HepG2 (cell line): ENCODE measurements around the gene NDUFB8. TPM values are rescaled to one million over a fixed set of nuclear protein-coding genes. Genes with fewer than 3 reads are reported as not detected.
A peak's percentile ranks its signal among the peaks of the same experiment; 100 is the strongest.

Experiments
- ASH2L ChIP-seq: fragments of 300-600, 200-600 bp; sonication (generic); IDR thresholded peaks from 2 replicates; pipeline ENCODE4 v1.7.0; 2017; ENCODE audit warnings: low read depth, mild to moderate bottlenecking, moderate library complexity, mixed read lengths, low read length; ENCODE audit not compliant: insufficient read length
- CHD2 ChIP-seq: IDR thresholded peaks from 2 replicates; pipeline ENCODE4 v1.6.1; 2011; ENCODE audit warnings: low read depth, low read length, improper control_type of control experiment
- ELF1 ChIP-seq: sonication (generic); formaldehyde crosslinking; IDR thresholded peaks from 2 replicates; pipeline ENCODE4 v1.4.0; 2020; ENCODE audit warnings: missing genetic modification reagents
- HDAC1 ChIP-seq: sonication (generic); formaldehyde crosslinking; IDR thresholded peaks from 2 replicates; pipeline ENCODE4 v1.5.1; 2020; ENCODE audit warnings: mild to moderate bottlenecking, missing genetic modification reagents
- HIVEP1 ChIP-seq: sonication (generic); formaldehyde crosslinking; IDR thresholded peaks from 2 replicates; pipeline ENCODE4 v1.4.0; 2020; ENCODE audit warnings: mild to moderate bottlenecking, missing genetic modification reagents
- JUNB ChIP-seq: sonication (generic); formaldehyde crosslinking; IDR thresholded peaks from 2 replicates; pipeline ENCODE4 v1.8.0; 2022; ENCODE audit warnings: missing genetic modification reagents, mild to moderate bottlenecking, borderline replicate concordance
- THAP11 ChIP-seq: IDR thresholded peaks from 2 replicates; pipeline ENCODE4 v1.6.1; 2016; ENCODE audit warnings: missing biosample characterization, missing genetic modification reagents
- ZBTB20 ChIP-seq: sonication (generic); formaldehyde crosslinking; IDR thresholded peaks from 2 replicates; pipeline ENCODE4 v1.8.1; 2023; ENCODE audit warnings: missing genetic modification reagents, low read depth, mild to moderate bottlenecking, borderline replicate concordance
- ZBTB26 ChIP-seq: IDR thresholded peaks from 2 replicates; pipeline ENCODE4 v1.6.1; 2016; ENCODE audit warnings: missing compliant biosample characterization, missing genetic modification reagents, borderline replicate concordance
- polyA plus RNA-seq, 8 experiments: library from polyadenylated mRNA; depleted of rRNA in 3 of 8; stranded (reverse) in 7 of 8; unstranded in 1 of 8; fragments of >200 nt; fragmentation: Illumina TruSeq in 4 of 8; extraction: Trizol in 4 of 8; gene quantifications; 2 replicates each; pipeline versions ENCODE4 v1.2.1 to v1.2.3, GENCODE V29; 2011 to 2016; ENCODE audit warnings: low read depth in 4 of 8, missing spikeins in 1 of 8, mixed read lengths in 1 of 8; ENCODE audit not compliant: insufficient read depth in 1 of 8
- total RNA-seq, 5 experiments: library from RNA; depleted of rRNA; stranded (reverse); fragments of >200 nt; fragmentation: Illumina TruSeq; extraction: Trizol; gene quantifications; 2 replicates each; pipeline ENCODE4 v1.2.3, GENCODE V29; 2016; ENCODE audit warnings: low read depth in 1 of 5
- TF ChIP-seq, protein P1 (sequence below): sonication (generic); formaldehyde crosslinking; IDR thresholded peaks from 2 replicates; pipeline ENCODE4 v1.4.0; 2020; ENCODE audit warnings: missing genetic modification reagents
- TF ChIP-seq, protein P2 (sequence below): sonication (generic); formaldehyde crosslinking; IDR thresholded peaks from 2 replicates; pipeline ENCODE4 v1.5.0; 2020; ENCODE audit warnings: mild to moderate bottlenecking, missing genetic modification reagents, moderate library complexity
- TF ChIP-seq, protein P3 (sequence below): IDR thresholded peaks from 2 replicates; pipeline ENCODE4 v1.4.0; 2020; ENCODE audit warnings: mild to moderate bottlenecking, missing genetic modification reagents
- TF ChIP-seq, protein P4 (sequence below): sonication (generic); formaldehyde crosslinking; IDR thresholded peaks from 2 replicates; pipeline ENCODE4 v1.4.0; 2020; ENCODE audit warnings: missing genetic modification reagents

The NDUFB8 gene
- total and polyA plus RNA-seq, 2 of the 13 experiments (the other 11 are each of a cell fraction or from before 2014, with no cell fraction given), result 210 to 216 TPM

- peak; percentile 70 for TF ChIP-seq ASH2L
- TF ChIP-seq, protein P1, sequence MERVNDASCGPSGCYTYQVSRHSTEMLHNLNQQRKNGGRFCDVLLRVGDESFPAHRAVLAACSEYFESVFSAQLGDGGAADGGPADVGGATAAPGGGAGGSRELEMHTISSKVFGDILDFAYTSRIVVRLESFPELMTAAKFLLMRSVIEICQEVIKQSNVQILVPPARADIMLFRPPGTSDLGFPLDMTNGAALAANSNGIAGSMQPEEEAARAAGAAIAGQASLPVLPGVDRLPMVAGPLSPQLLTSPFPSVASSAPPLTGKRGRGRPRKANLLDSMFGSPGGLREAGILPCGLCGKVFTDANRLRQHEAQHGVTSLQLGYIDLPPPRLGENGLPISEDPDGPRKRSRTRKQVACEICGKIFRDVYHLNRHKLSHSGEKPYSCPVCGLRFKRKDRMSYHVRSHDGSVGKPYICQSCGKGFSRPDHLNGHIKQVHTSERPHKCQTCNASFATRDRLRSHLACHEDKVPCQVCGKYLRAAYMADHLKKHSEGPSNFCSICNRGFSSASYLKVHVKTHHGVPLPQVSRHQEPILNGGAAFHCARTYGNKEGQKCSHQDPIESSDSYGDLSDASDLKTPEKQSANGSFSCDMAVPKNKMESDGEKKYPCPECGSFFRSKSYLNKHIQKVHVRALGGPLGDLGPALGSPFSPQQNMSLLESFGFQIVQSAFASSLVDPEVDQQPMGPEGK (CRISPR knock-in tag), result peak; percentile 45; the same call in 1 of the 2 replicates
- TF ChIP-seq, protein P2, sequence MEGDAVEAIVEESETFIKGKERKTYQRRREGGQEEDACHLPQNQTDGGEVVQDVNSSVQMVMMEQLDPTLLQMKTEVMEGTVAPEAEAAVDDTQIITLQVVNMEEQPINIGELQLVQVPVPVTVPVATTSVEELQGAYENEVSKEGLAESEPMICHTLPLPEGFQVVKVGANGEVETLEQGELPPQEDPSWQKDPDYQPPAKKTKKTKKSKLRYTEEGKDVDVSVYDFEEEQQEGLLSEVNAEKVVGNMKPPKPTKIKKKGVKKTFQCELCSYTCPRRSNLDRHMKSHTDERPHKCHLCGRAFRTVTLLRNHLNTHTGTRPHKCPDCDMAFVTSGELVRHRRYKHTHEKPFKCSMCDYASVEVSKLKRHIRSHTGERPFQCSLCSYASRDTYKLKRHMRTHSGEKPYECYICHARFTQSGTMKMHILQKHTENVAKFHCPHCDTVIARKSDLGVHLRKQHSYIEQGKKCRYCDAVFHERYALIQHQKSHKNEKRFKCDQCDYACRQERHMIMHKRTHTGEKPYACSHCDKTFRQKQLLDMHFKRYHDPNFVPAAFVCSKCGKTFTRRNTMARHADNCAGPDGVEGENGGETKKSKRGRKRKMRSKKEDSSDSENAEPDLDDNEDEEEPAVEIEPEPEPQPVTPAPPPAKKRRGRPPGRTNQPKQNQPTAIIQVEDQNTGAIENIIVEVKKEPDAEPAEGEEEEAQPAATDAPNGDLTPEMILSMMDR (CRISPR knock-in tag), result peak; percentile 89
- no peak for TF ChIP-seq CHD2
- peak; percentile 69; the same call in 1 of the 2 replicates for TF ChIP-seq HDAC1 (CRISPR knock-in tag)
- no peak for TF ChIP-seq THAP11 (CRISPR knock-in tag)
- TF ChIP-seq ELF1 (CRISPR knock-in tag), result no peak
- TF ChIP-seq, protein P3, sequence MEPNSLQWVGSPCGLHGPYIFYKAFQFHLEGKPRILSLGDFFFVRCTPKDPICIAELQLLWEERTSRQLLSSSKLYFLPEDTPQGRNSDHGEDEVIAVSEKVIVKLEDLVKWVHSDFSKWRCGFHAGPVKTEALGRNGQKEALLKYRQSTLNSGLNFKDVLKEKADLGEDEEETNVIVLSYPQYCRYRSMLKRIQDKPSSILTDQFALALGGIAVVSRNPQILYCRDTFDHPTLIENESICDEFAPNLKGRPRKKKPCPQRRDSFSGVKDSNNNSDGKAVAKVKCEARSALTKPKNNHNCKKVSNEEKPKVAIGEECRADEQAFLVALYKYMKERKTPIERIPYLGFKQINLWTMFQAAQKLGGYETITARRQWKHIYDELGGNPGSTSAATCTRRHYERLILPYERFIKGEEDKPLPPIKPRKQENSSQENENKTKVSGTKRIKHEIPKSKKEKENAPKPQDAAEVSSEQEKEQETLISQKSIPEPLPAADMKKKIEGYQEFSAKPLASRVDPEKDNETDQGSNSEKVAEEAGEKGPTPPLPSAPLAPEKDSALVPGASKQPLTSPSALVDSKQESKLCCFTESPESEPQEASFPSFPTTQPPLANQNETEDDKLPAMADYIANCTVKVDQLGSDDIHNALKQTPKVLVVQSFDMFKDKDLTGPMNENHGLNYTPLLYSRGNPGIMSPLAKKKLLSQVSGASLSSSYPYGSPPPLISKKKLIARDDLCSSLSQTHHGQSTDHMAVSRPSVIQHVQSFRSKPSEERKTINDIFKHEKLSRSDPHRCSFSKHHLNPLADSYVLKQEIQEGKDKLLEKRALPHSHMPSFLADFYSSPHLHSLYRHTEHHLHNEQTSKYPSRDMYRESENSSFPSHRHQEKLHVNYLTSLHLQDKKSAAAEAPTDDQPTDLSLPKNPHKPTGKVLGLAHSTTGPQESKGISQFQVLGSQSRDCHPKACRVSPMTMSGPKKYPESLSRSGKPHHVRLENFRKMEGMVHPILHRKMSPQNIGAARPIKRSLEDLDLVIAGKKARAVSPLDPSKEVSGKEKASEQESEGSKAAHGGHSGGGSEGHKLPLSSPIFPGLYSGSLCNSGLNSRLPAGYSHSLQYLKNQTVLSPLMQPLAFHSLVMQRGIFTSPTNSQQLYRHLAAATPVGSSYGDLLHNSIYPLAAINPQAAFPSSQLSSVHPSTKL (CRISPR knock-in tag), result no peak
- TF ChIP-seq ZBTB20 (CRISPR knock-in tag), result no peak
- TF ChIP-seq, protein P4, sequence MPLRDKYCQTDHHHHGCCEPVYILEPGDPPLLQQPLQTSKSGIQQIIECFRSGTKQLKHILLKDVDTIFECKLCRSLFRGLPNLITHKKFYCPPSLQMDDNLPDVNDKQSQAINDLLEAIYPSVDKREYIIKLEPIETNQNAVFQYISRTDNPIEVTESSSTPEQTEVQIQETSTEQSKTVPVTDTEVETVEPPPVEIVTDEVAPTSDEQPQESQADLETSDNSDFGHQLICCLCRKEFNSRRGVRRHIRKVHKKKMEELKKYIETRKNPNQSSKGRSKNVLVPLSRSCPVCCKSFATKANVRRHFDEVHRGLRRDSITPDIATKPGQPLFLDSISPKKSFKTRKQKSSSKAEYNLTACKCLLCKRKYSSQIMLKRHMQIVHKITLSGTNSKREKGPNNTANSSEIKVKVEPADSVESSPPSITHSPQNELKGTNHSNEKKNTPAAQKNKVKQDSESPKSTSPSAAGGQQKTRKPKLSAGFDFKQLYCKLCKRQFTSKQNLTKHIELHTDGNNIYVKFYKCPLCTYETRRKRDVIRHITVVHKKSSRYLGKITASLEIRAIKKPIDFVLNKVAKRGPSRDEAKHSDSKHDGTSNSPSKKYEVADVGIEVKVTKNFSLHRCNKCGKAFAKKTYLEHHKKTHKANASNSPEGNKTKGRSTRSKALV, result peak; percentile 82; the same call in 1 of the 2 replicates
- 0 out of 2 replicates have a peak, but pooled peaks have one; percentile 42 for TF ChIP-seq ZBTB26 (CRISPR knock-in tag)
- no peak for TF ChIP-seq JUNB
- peak; percentile 46; the same call in 1 of the 2 replicates for TF ChIP-seq HIVEP1 (CRISPR knock-in tag)
Measured at GRCh38 chr10:100519311-100520051, 10.2 kb downstream of the NDUFB8 start, which contains the start of gene SEC31B (continued).
